Measurements from ENCODE around the gene MYO3A.

- no peak for TF ChIP-seq POLR2A (IDR thresholded peaks at IDR 0.05)
- TF ChIP-seq CTCF (IDR thresholded peaks at IDR 0.05): no peak
- no peak for TF ChIP-seq POLR2AphosphoS5 (IDR thresholded peaks at IDR 0.05)
These were observed 151.5 kb downstream of the MYO3A start for GRCh38 chr10:26085549-26085948.

All from breast epithelium (tissue), 3 donors.